ENCODE results near the gene CSE1L.
"Not testable (repeated sequence)": the region's sequence is repeated elsewhere in the genome, so short reads cannot be mapped to it uniquely, and the experiment has no call there.

CSE1L gene

DNA sequence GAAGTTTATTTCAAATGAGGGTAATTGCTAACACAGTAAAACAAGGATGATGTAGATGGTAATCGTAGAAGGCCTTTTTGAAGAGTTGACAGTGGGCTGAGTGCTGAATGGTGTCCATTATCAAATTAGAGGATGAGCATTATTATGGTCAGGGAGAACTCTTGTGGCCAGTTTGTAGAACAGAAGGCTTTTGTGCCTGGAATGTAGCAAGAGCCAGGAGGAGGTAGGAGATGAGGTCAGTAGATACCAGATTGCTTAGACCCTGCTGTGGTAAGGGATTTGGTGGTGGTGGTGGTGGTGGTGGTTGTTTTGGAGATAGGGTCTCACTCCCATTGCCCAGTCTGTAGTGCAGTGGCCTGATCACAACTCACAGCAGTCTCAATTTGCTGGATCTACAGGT lies 6.2 kb downstream of the CSE1L start:
- no peaks in the 10 kb centered on the region for H3K27me3 ChIP-seq (replicated peaks; ENCODE audit: control insufficient read depth, insufficient read depth, low read length)
- H3K4me3 ChIP-seq (replicated peaks; ENCODE audit: low read depth, low read length): no peak overlapping the region
- H3K36me3 ChIP-seq (ENCODE audit: control insufficient read depth, insufficient read depth, low read length): peaks cover 2% of the 10 kb centered on the region
- DNase-seq (ENCODE audit: extremely low read depth, insufficient read length): no peak
- TF ChIP-seq, protein P1, sequence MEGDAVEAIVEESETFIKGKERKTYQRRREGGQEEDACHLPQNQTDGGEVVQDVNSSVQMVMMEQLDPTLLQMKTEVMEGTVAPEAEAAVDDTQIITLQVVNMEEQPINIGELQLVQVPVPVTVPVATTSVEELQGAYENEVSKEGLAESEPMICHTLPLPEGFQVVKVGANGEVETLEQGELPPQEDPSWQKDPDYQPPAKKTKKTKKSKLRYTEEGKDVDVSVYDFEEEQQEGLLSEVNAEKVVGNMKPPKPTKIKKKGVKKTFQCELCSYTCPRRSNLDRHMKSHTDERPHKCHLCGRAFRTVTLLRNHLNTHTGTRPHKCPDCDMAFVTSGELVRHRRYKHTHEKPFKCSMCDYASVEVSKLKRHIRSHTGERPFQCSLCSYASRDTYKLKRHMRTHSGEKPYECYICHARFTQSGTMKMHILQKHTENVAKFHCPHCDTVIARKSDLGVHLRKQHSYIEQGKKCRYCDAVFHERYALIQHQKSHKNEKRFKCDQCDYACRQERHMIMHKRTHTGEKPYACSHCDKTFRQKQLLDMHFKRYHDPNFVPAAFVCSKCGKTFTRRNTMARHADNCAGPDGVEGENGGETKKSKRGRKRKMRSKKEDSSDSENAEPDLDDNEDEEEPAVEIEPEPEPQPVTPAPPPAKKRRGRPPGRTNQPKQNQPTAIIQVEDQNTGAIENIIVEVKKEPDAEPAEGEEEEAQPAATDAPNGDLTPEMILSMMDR (IDR thresholded peaks at IDR 0.05; ENCODE audit: insufficient read depth, low read length, poor library complexity, severe bottlenecking): no peak

DNA sequence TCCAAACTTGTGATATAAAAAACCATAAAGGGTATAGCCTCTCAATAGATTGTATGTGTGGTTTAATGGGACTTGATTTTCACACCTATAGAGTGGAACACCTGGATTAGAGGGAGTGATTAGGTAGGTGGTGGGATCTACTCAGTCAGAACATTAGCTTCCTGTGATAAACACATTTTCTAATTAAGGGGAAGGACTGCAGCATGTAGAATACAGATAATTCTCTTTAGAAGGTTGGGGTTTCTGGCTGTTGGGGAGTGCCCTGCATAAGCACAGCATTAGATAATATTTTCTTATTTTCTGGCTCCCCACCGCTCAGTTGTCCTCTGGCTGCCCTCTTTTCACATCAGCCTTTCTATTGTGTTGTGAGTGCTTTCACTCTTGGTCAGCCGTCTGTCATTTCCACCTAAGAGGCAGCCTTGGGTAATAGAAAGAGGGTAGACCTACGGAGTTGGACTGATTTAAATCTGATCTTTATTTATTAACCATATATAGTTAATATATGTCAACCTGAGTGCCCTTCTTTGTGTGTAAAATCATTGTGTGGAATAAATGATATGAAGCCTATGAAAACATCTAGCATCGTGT lies 8.0 kb downstream of the CSE1L start:
- Histone ChIP-seq H3K4me3 (replicated peaks; ENCODE audit: low read depth, low read length) (peak overlapping the region; percentile 4; the same call in 1 of the 2 replicates), H3K27me3 (replicated peaks; ENCODE audit: control insufficient read depth, insufficient read depth, low read length) (no peaks in the 10 kb centered on the region), H3K36me3 (ENCODE audit: control insufficient read depth, insufficient read depth, low read length) (peaks cover 2% of the 10 kb centered on the region)
- no peak for DNase-seq (ENCODE audit: extremely low read depth, insufficient read length)
- TF ChIP-seq, protein P1 (IDR thresholded peaks at IDR 0.05; ENCODE audit: insufficient read depth, low read length, poor library complexity, severe bottlenecking): no peak

DNA sequence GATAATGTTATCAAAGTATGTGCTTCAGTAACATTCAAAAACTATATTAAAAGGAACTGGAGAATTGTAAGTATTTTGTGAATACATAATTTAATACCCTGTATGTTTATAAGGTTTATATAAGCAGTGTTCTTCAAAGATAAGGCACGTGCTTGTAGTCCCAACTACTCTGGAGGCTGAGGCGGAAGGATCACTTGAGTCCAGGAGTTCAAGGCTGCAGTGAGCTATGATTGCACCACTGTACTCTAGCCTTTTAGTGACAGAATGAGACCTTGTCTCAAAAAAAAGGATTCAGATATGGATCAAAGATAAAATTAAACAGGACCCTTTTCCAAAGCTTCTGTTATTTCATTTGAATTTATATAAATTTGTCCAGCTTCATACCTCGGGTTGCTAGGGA lies 17.2 kb downstream of the CSE1L start:
- DNase-seq (ENCODE audit: extremely low read depth, insufficient read length): no peak

GRCh38 chr20:49074521-49074920 lies 28.4 kb downstream of the CSE1L start:
- H3K36me3 ChIP-seq (ENCODE audit: control insufficient read depth, insufficient read depth, low read length): peaks cover 8% of the 10 kb centered on the region
- TF ChIP-seq, protein P1 (IDR thresholded peaks at IDR 0.05; ENCODE audit: insufficient read depth, low read length, poor library complexity, severe bottlenecking): no peak

More for the DNA sequence above, 17.2 kb downstream of the CSE1L start:
- Histone ChIP-seq H3K36me3 (ENCODE audit: control insufficient read depth, insufficient read depth, low read length) (peaks cover 8% of the 10 kb centered on the region), H3K27me3 (replicated peaks; ENCODE audit: control insufficient read depth, insufficient read depth, low read length) (no peaks in the 10 kb centered on the region), H3K4me3 (replicated peaks; ENCODE audit: low read depth, low read length) (no peak overlapping the region)
- TF ChIP-seq, protein P1 (IDR thresholded peaks at IDR 0.05; ENCODE audit: insufficient read depth, low read length, poor library complexity, severe bottlenecking): no peak

GRCh38 chr20:49078310-49078709 lies 32.2 kb downstream of the CSE1L start:
- no peaks in the 10 kb centered on the region for H3K27me3 ChIP-seq (replicated peaks; ENCODE audit: control insufficient read depth, insufficient read depth, low read length)
- TF ChIP-seq, protein P1 (IDR thresholded peaks at IDR 0.05; ENCODE audit: insufficient read depth, low read length, poor library complexity, severe bottlenecking): no peak
- no peak for DNase-seq (ENCODE audit: extremely low read depth, insufficient read length)
- H3K36me3 ChIP-seq (ENCODE audit: control insufficient read depth, insufficient read depth, low read length): peaks cover 8% of the 10 kb centered on the region
- no peak overlapping the region for H3K4me3 ChIP-seq (replicated peaks; ENCODE audit: low read depth, low read length)

More at GRCh38 chr20:49074521-49074920, 28.4 kb downstream of the CSE1L start:
- DNase-seq (ENCODE audit: extremely low read depth, insufficient read length): no peak
- Histone ChIP-seq H3K27me3 (replicated peaks; ENCODE audit: control insufficient read depth, insufficient read depth, low read length) (no peaks in the 10 kb centered on the region), H3K4me3 (replicated peaks; ENCODE audit: low read depth, low read length) (no peak overlapping the region)

DNA sequence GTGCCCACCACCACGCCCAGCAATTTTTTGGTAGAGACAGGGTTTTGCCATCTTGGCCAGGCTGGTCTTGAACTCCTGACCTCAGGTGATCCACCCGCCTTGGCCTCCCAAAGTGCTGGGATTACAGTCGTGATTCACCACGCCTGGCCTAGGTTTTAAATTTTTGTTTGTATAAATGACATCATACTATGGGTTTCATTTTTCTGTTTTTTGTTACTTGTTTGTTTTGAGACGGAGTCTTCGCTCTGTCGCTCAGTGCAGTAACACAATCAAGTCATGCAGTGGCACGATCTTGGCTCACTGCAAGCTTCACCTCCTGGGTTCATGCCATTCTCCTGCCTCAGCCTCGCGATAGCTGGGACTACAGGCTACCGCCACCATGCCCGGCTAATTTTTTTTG lies 36.2 kb downstream of the CSE1L start:
- H3K4me3 ChIP-seq (replicated peaks; ENCODE audit: low read depth, low read length); DNase-seq (ENCODE audit: extremely low read depth, insufficient read length); H3K36me3 ChIP-seq (ENCODE audit: control insufficient read depth, insufficient read depth, low read length); H3K27me3 ChIP-seq (replicated peaks; ENCODE audit: control insufficient read depth, insufficient read depth, low read length): not testable (repeated sequence)

Data from GM06990 (cell line).